Neural progenitor cell (in vitro differentiated cells): ENCODE data around the gene ADGRV1. TPM values are rescaled to one million over a fixed set of nuclear protein-coding genes. Genes with fewer than 3 reads are reported as not detected.

Source experiments
- DNase-seq: peaks from one replicate; pipeline ENCODE4 v3.0.0-alpha.2; 2016; ENCODE audit warnings: low spot score
- H2AFZ ChIP-seq: fragments of 200-600 bp; sonication (generic); replicated peaks from 2 replicates; pipeline ENCODE4 v1.6.1; 2016; ENCODE audit warnings: antibody characterized with exemption
- H3F3A ChIP-seq: fragments of 200-600 bp; sonication (generic); 2 replicates; pipeline ENCODE4 v1.6.1; 2016; ENCODE audit warnings: antibody characterized with exemption, low read depth
- H3K27ac ChIP-seq: fragments of 200-600 bp; sonication (generic); 2 replicates; pipeline ENCODE4 v1.5.1; 2016; ENCODE audit warnings: mild to moderate bottlenecking
- H3K27me3 ChIP-seq: fragments of 200-600 bp; sonication (generic); 2 replicates; pipeline ENCODE4 v1.6.1; 2016; ENCODE audit warnings: mild to moderate bottlenecking, moderate library complexity
- H3K36me3 ChIP-seq: fragments of 200-600 bp; sonication (generic); 2 replicates; pipeline ENCODE4 v1.5.1; 2016
- H3K4me1 ChIP-seq: fragments of 200-600 bp; sonication (generic); 2 replicates; pipeline ENCODE4 v1.6.1; 2016; ENCODE audit warnings: mixed run types
- H3K4me2 ChIP-seq: fragments of 200-600 bp; sonication (generic); 2 replicates; pipeline ENCODE4 v1.6.1; 2016
- H3K4me3 ChIP-seq: fragments of 200-600 bp; sonication (generic); 2 replicates; pipeline ENCODE4 v1.5.1; 2016
- H3K79me2 ChIP-seq: fragments of 200-600 bp; sonication (generic); 2 replicates; pipeline ENCODE4 v1.6.1; 2016; ENCODE audit warnings: low read depth
- H3K9ac ChIP-seq: fragments of 200-600 bp; sonication (generic); 2 replicates; pipeline ENCODE4 v1.6.1; 2016
- H3K9me3 ChIP-seq: fragments of 200-600 bp; sonication (generic); 2 replicates; pipeline ENCODE4 v1.5.1; 2016; ENCODE audit warnings: low read depth
- H4K20me1 ChIP-seq: fragments of 200-600 bp; sonication (generic); 2 replicates; pipeline ENCODE4 v1.6.1; 2016; ENCODE audit warnings: low read depth
- H3K27ac Mint-ChIP-seq: 3 replicates; pipeline ENCODE4 v1.8.0; 2021; ENCODE audit warnings: mixed read lengths
- H3K27me3 Mint-ChIP-seq: 2 replicates; pipeline ENCODE4 v1.8.0; 2022; ENCODE audit warnings: low read depth, mild to moderate bottlenecking, inconsistent platforms, moderate library complexity, mixed read lengths; ENCODE audit not compliant: insufficient read depth
- H3K36me3 Mint-ChIP-seq: 3 replicates; pipeline ENCODE4 v1.8.0; 2021; ENCODE audit warnings: mixed read lengths
- H3K4me1 Mint-ChIP-seq: 3 replicates; pipeline ENCODE4 v1.8.0; 2021; ENCODE audit warnings: mixed read lengths
- H3K4me3 Mint-ChIP-seq: 3 replicates; pipeline ENCODE4 v1.8.0; 2021; ENCODE audit warnings: mild to moderate bottlenecking, moderate library complexity, mixed read lengths
- H3K9me3 Mint-ChIP-seq: 3 replicates; pipeline ENCODE4 v1.8.0; 2020; ENCODE audit warnings: mixed read lengths
- CTCF ChIP-seq: fragments of 200-600 bp; sonication (generic); IDR thresholded peaks from 2 replicates; pipeline ENCODE4 v1.5.1; 2017; ENCODE audit warnings: antibody characterized with exemption, mild to moderate bottlenecking
- EZH2 ChIP-seq: fragments of 200-600 bp; sonication (generic); IDR thresholded peaks from 2 replicates; pipeline ENCODE4 v1.6.1; 2017; ENCODE audit warnings: antibody characterized with exemption, mild to moderate bottlenecking, moderate library complexity
- EZH2phosphoT487 ChIP-seq: fragments of 200-600 bp; sonication (generic); IDR thresholded peaks from 2 replicates; pipeline ENCODE4 v1.6.1; 2017; ENCODE audit warnings: antibody characterized with exemption
- total RNA-seq: library from RNA; depleted of rRNA; stranded (reverse); fragments of >200 nt; gene quantifications from 2 replicates; pipeline ENCODE4 v1.2.3, GENCODE V29; 2015; ENCODE audit warnings: low replicate concordance

Gene ADGRV1
- total RNA-seq, 1 donor from 2014 or later, result 151 TPM

DNA sequence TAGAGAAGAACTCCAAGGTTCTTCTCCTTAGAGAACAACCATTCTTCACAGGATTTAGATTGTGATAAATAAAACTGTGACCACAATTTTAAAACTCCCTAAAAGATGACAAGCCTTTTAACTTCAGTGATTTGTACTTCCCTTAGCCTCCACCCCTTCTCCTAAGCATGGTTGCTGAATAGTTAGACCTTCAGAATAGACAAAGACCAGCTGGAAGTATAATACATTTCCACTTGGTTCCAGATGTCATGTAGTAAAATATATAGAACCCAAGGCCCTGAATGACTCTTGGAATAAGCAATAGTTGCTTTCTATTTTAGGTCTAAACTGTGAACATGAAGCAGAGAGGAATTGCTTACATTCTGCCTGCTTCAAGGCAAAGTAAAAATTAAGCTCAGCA is 615.8 kb downstream of the ADGRV1 start:
- H3K9ac ChIP-seq, result no peak overlapping the region
- no peak overlapping the region for H3K4me3 Mint-ChIP-seq
- no peaks in the 10 kb centered on the region for H3K9me3 Mint-ChIP-seq
- no peaks in the 10 kb centered on the region for H3K27me3 Mint-ChIP-seq
- TF ChIP-seq EZH2phosphoT487 (no peak), EZH2 (no peak), CTCF (no peak)
- H3F3A ChIP-seq, result peaks cover 14% of the 10 kb centered on the region
- no peaks in the 10 kb centered on the region for H3K27me3 ChIP-seq
- H3K27ac Mint-ChIP-seq, result no peak overlapping the region
- no peaks in the 10 kb centered on the region for H3K9me3 ChIP-seq
- no peak overlapping the region for H3K4me2 ChIP-seq
- no peaks in the 10 kb centered on the region for H3K79me2 ChIP-seq
- no peak overlapping the region for H3K4me3 ChIP-seq
- no peaks in the 10 kb centered on the region for H3K36me3 Mint-ChIP-seq
- no peak overlapping the region for H2AFZ ChIP-seq
- H3K27ac ChIP-seq, result no peak overlapping the region
- DNase-seq, result no peak
- H3K4me1 ChIP-seq, result peaks cover 17% of the 10 kb centered on the region
- H3K4me1 Mint-ChIP-seq, result peaks cover 21% of the 10 kb centered on the region
- no peaks in the 10 kb centered on the region for H4K20me1 ChIP-seq
- no peaks in the 10 kb centered on the region for H3K36me3 ChIP-seq

- DNase-seq, result no peak
- Histone ChIP-seq H3K9me3 (no peaks in the 10 kb centered on the region), H3K4me1 (peaks cover 15% of the 10 kb centered on the region), H3K27me3 (no peaks in the 10 kb centered on the region), H3K4me3 (no peak overlapping the region), H4K20me1 (no peaks in the 10 kb centered on the region), H3K4me2 (no peak overlapping the region), H3F3A (peaks cover 9% of the 10 kb centered on the region), H3K27ac (no peak overlapping the region), H3K9ac (no peak overlapping the region), H3K79me2 (no peaks in the 10 kb centered on the region), H2AFZ (no peak overlapping the region), H3K36me3 (no peaks in the 10 kb centered on the region)
- Mint-ChIP-seq H3K9me3 (no peaks in the 10 kb centered on the region), H3K4me1 (peaks cover 21% of the 10 kb centered on the region), H3K4me3 (no peak overlapping the region), H3K27me3 (no peaks in the 10 kb centered on the region), H3K27ac (no peak overlapping the region), H3K36me3 (no peaks in the 10 kb centered on the region)
- TF ChIP-seq EZH2, result no peak
- no peak for TF ChIP-seq EZH2phosphoT487
Measured at GRCh38 chr5:91175708-91176107, 617.1 kb downstream of the ADGRV1 start.

- Histone ChIP-seq H3F3A (peaks cover 8% of the 10 kb centered on the region), H3K4me1 (peaks cover 8% of the 10 kb centered on the region), H3K79me2 (no peaks in the 10 kb centered on the region), H2AFZ (no peak overlapping the region), H3K27me3 (no peaks in the 10 kb centered on the region), H3K4me3 (no peak overlapping the region), H3K36me3 (no peaks in the 10 kb centered on the region), H3K9me3 (no peaks in the 10 kb centered on the region), H3K4me2 (no peak overlapping the region), H3K27ac (no peak overlapping the region), H4K20me1 (no peaks in the 10 kb centered on the region), H3K9ac (no peak overlapping the region)
- H3K27me3 Mint-ChIP-seq, result no peaks in the 10 kb centered on the region
- H3K4me1 Mint-ChIP-seq, result peaks cover 21% of the 10 kb centered on the region
- no peak for TF ChIP-seq EZH2
- TF ChIP-seq CTCF, result no peak
- TF ChIP-seq EZH2phosphoT487, result no peak
- H3K27ac Mint-ChIP-seq, result no peak overlapping the region
- no peak for DNase-seq
- no peak overlapping the region for H3K4me3 Mint-ChIP-seq
- no peaks in the 10 kb centered on the region for H3K36me3 Mint-ChIP-seq
- no peaks in the 10 kb centered on the region for H3K9me3 Mint-ChIP-seq
Measured at GRCh38 chr5:91176288-91177016, 617.9 kb downstream of the ADGRV1 start.

DNA sequence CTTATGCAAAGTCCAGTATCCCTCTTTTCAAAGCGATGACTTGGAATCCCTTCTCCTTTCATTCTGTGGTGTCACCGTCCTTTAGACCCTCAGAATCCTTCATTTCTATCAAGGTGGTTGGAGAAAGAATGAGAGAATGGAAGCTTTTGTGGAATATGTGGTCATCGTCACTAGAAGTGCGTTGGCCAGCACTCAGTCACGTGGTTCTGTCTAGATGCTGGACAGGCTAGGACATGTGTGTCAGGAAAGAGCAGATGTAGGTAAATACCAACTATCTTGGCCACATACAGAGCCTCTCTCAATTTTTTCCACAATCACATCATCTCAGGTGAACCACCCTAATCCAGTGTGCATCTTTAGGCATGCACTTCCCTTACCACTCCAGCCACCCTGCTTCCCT is 618.5 kb downstream of the ADGRV1 start:
- Histone ChIP-seq H3K9ac (no peak overlapping the region), H2AFZ (no peak overlapping the region), H3K36me3 (no peaks in the 10 kb centered on the region), H3K27ac (no peak overlapping the region), H4K20me1 (no peaks in the 10 kb centered on the region), H3K4me1 (peaks cover 6% of the 10 kb centered on the region), H3F3A (peaks cover 8% of the 10 kb centered on the region), H3K9me3 (no peaks in the 10 kb centered on the region), H3K4me2 (no peak overlapping the region), H3K4me3 (no peak overlapping the region), H3K79me2 (no peaks in the 10 kb centered on the region), H3K27me3 (no peaks in the 10 kb centered on the region)
- TF ChIP-seq EZH2, result no peak
- no peak for TF ChIP-seq EZH2phosphoT487
- TF ChIP-seq CTCF, result no peak
- no peaks in the 10 kb centered on the region for H3K27me3 Mint-ChIP-seq
- H3K4me3 Mint-ChIP-seq, result no peak overlapping the region
- no peaks in the 10 kb centered on the region for H3K36me3 Mint-ChIP-seq
- no peak for DNase-seq
- no peaks in the 10 kb centered on the region for H3K9me3 Mint-ChIP-seq
- peaks cover 18% of the 10 kb centered on the region for H3K4me1 Mint-ChIP-seq
- H3K27ac Mint-ChIP-seq, result no peak overlapping the region
